Esophagus muscularis mucosa (tissue), 3 donors: ENCODE measurements around the gene MAP3K15.

Experiments
- POLR2A ChIP-seq: fragments of 450-650 bp; IDR thresholded peaks from one replicate; pipeline ENCODE4 v1.6.1; 2017; ENCODE audit warnings: antibody characterized with exemption, moderate library complexity, mild to moderate bottlenecking, low read depth
- TF ChIP-seq, protein P1 (sequence below), 3 experiments: fragments of 200-600 bp in 2 of 3; fragments of 450-650 bp in 1 of 3; sonication (generic) in 2 of 3; IDR thresholded peaks; one replicate each; pipeline ENCODE4 v1.5.1; 2017 to 2019; ENCODE audit warnings: antibody characterized with exemption in 3 of 3, mild to moderate bottlenecking in 2 of 3, moderate library complexity in 1 of 3

DNA sequence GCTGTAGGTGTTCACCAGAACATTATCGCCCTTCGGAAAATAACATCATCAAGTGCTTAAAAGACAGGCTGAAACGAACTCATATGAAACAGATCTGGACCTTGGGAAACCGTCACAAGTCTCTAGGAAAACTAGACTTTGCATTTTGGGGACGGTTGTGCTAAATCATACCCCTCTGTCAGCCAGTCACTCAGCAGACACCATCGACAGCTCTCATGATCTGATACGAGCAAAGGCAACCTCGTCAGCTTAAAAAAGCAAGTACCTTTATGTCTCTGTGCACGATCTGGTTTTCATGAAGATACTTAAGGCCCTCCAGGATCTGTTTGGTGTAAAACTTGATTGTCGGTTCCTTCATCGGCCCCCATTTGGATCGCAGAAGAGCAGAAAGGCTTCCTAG, 123.2 kb downstream of the MAP3K15 start:
- TF ChIP-seq, protein P1, sequence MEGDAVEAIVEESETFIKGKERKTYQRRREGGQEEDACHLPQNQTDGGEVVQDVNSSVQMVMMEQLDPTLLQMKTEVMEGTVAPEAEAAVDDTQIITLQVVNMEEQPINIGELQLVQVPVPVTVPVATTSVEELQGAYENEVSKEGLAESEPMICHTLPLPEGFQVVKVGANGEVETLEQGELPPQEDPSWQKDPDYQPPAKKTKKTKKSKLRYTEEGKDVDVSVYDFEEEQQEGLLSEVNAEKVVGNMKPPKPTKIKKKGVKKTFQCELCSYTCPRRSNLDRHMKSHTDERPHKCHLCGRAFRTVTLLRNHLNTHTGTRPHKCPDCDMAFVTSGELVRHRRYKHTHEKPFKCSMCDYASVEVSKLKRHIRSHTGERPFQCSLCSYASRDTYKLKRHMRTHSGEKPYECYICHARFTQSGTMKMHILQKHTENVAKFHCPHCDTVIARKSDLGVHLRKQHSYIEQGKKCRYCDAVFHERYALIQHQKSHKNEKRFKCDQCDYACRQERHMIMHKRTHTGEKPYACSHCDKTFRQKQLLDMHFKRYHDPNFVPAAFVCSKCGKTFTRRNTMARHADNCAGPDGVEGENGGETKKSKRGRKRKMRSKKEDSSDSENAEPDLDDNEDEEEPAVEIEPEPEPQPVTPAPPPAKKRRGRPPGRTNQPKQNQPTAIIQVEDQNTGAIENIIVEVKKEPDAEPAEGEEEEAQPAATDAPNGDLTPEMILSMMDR (IDR thresholded peaks at IDR 0.05) = no peak
- TF ChIP-seq POLR2A = no peak
